ENCODE results near the gene CHMP1B. TPM values are rescaled to one million over a fixed set of nuclear protein-coding genes. Genes with fewer than 3 reads are reported as not detected.

Gene CHMP1B
- total and polyA plus RNA-seq, 2 donors (not counting 1 experiment from before 2014, with no cell fraction given) = 26.5 to 49.7 TPM

DNA sequence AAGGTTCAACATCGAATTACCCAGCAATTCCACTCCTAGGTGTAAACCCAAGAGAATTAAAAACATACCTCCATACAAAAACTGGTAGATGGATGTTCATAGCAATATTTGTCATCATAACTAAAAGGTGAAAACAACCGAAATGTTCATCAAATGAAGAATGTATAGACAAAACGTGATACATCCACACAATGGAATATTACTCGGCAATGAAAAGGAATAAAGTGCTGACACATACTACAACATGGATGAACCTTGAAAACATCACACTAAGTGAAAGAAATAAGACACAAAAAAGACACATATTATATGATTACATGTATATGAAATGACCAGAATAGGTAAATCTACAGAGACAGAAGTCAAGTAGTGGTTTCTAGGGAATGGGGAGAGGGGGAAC is 20.6 kb upstream of the CHMP1B start:
- H3K4me3 ChIP-seq (replicated peaks in 1 of 4; ENCODE audit: control extremely low read depth in 1 of 4, insufficient read depth in 1 of 4, low read depth in 3 of 4, low read length in 4 of 4) = no peak overlapping the region
- H3K27me3 ChIP-seq (ENCODE audit: control insufficient read depth, insufficient read depth, low read length) = no peaks in the 10 kb centered on the region
- H3K36me3 ChIP-seq (ENCODE audit: control insufficient read depth, insufficient read depth, low read length) = no peaks in the 10 kb centered on the region
- TF ChIP-seq, protein P1, sequence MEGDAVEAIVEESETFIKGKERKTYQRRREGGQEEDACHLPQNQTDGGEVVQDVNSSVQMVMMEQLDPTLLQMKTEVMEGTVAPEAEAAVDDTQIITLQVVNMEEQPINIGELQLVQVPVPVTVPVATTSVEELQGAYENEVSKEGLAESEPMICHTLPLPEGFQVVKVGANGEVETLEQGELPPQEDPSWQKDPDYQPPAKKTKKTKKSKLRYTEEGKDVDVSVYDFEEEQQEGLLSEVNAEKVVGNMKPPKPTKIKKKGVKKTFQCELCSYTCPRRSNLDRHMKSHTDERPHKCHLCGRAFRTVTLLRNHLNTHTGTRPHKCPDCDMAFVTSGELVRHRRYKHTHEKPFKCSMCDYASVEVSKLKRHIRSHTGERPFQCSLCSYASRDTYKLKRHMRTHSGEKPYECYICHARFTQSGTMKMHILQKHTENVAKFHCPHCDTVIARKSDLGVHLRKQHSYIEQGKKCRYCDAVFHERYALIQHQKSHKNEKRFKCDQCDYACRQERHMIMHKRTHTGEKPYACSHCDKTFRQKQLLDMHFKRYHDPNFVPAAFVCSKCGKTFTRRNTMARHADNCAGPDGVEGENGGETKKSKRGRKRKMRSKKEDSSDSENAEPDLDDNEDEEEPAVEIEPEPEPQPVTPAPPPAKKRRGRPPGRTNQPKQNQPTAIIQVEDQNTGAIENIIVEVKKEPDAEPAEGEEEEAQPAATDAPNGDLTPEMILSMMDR (conservative IDR thresholded peaks at IDR 0.05 in 1 of 2, IDR thresholded peaks at IDR 0.05 in 1 of 2; ENCODE audit: low read depth in 1 of 2, low read length in 2 of 2) = no peak
- no peak for TF ChIP-seq EZH2 (IDR thresholded peaks at IDR 0.05; ENCODE audit: low read length, missing control alignments)
- H3K4me2 ChIP-seq (ENCODE audit: extremely low read depth, insufficient read depth, low read length) = no peak overlapping the region
- no peaks in the 10 kb centered on the region for H3K9me3 ChIP-seq (ENCODE audit: control insufficient read depth, insufficient read depth, low read depth, low read length)
- no peak overlapping the region for H3K9ac ChIP-seq (ENCODE audit: insufficient read depth, low read length)
- H2AFZ ChIP-seq (ENCODE audit: low read length) = no peak overlapping the region
- no peak for DNase-seq (ENCODE audit: low read depth in 2 of 2)
- no peaks in the 10 kb centered on the region for H4K20me1 ChIP-seq (ENCODE audit: control insufficient read depth, extremely low read depth, insufficient read depth, low read length)
- H3K79me2 ChIP-seq (ENCODE audit: control insufficient read depth, insufficient read depth, low read length) = no peaks in the 10 kb centered on the region
- H3K4me1 ChIP-seq (ENCODE audit: control insufficient read depth, extremely low read depth, insufficient read depth, low read length) = no peaks in the 10 kb centered on the region
- H3K27ac ChIP-seq (ENCODE audit: insufficient read depth, low read length) = no peak overlapping the region

DNA sequence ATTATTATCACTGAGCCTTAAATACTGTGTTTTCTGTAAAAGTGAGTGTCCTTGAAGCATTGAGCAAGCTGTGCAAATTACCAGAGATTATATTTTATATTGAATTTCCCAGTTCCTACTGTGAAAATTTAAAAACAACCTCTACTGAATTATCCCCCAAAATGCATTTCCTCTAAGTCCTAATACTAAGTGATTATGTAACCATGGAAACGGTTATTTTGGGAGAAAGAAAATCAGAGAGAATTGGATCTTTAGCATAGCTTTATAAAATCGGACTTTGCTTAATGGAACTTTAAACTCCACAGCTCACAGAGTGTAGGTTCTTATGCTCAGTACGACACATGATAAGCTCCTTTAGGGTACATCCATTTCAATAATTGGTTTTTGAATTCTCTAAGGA is 19.3 kb upstream of the CHMP1B start:
- H3K4me2 ChIP-seq (ENCODE audit: extremely low read depth, insufficient read depth, low read length) = no peak overlapping the region
- H3K36me3 ChIP-seq (ENCODE audit: control insufficient read depth, insufficient read depth, low read length) = no peaks in the 10 kb centered on the region
- no peak for DNase-seq (ENCODE audit: low read depth in 2 of 2)
- no peaks in the 10 kb centered on the region for H3K9me3 ChIP-seq (ENCODE audit: control insufficient read depth, insufficient read depth, low read depth, low read length)
- no peak overlapping the region for H2AFZ ChIP-seq (ENCODE audit: low read length)
- H3K79me2 ChIP-seq (ENCODE audit: control insufficient read depth, insufficient read depth, low read length) = no peaks in the 10 kb centered on the region
- H3K27me3 ChIP-seq (ENCODE audit: control insufficient read depth, insufficient read depth, low read length) = no peaks in the 10 kb centered on the region
- no peaks in the 10 kb centered on the region for H3K4me1 ChIP-seq (ENCODE audit: control insufficient read depth, extremely low read depth, insufficient read depth, low read length)
- H3K27ac ChIP-seq (ENCODE audit: insufficient read depth, low read length) = no peak overlapping the region
- H3K9ac ChIP-seq (ENCODE audit: insufficient read depth, low read length) = no peak overlapping the region
- no peaks in the 10 kb centered on the region for H4K20me1 ChIP-seq (ENCODE audit: control insufficient read depth, extremely low read depth, insufficient read depth, low read length)
- TF ChIP-seq, protein P1 (conservative IDR thresholded peaks at IDR 0.05 in 1 of 2, IDR thresholded peaks at IDR 0.05 in 1 of 2; ENCODE audit: low read depth in 1 of 2, low read length in 2 of 2) = no peak
- TF ChIP-seq EZH2 (IDR thresholded peaks at IDR 0.05; ENCODE audit: low read length, missing control alignments) = no peak
- H3K4me3 ChIP-seq (replicated peaks in 1 of 4; ENCODE audit: control extremely low read depth in 1 of 4, insufficient read depth in 1 of 4, low read depth in 3 of 4, low read length in 4 of 4) = no peak overlapping the region

DNA sequence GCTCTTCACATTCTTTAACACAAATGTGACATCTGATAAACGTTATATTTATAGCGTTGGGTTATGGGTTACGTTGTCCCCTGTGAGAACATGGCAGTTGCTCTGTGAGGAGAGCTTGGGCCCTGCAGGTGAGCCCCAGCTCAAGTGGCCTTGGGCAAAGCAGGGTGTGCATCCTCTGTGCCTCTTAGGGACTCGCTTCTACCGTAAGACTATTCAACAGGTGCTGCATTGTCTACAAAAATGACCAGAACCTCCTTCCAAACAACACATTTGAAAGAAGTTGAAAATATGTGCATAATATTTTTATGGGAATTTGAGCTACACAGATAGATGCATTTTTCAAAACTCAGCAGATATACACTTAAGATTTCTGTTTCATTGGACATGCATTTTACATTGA is 16.4 kb upstream of the CHMP1B start:
- H3K4me2 ChIP-seq (ENCODE audit: extremely low read depth, insufficient read depth, low read length) = no peak overlapping the region
- no peak overlapping the region for H2AFZ ChIP-seq (ENCODE audit: low read length)
- TF ChIP-seq, protein P1 (conservative IDR thresholded peaks at IDR 0.05 in 1 of 2, IDR thresholded peaks at IDR 0.05 in 1 of 2; ENCODE audit: low read depth in 1 of 2, low read length in 2 of 2) = no peak
- no peak for TF ChIP-seq EZH2 (IDR thresholded peaks at IDR 0.05; ENCODE audit: low read length, missing control alignments)
- H3K9me3 ChIP-seq (ENCODE audit: control insufficient read depth, insufficient read depth, low read depth, low read length) = no peaks in the 10 kb centered on the region
- H3K27me3 ChIP-seq (ENCODE audit: control insufficient read depth, insufficient read depth, low read length) = no peaks in the 10 kb centered on the region
- no peaks in the 10 kb centered on the region for H3K36me3 ChIP-seq (ENCODE audit: control insufficient read depth, insufficient read depth, low read length)
- H3K4me1 ChIP-seq (ENCODE audit: control insufficient read depth, extremely low read depth, insufficient read depth, low read length) = no peaks in the 10 kb centered on the region
- no peak overlapping the region for H3K9ac ChIP-seq (ENCODE audit: insufficient read depth, low read length)
- no peak overlapping the region for H3K4me3 ChIP-seq (replicated peaks in 1 of 4; ENCODE audit: control extremely low read depth in 1 of 4, insufficient read depth in 1 of 4, low read depth in 3 of 4, low read length in 4 of 4)
- no peak overlapping the region for H3K27ac ChIP-seq (ENCODE audit: insufficient read depth, low read length)
- no peaks in the 10 kb centered on the region for H4K20me1 ChIP-seq (ENCODE audit: control insufficient read depth, extremely low read depth, insufficient read depth, low read length)
- DNase-seq (ENCODE audit: low read depth in 2 of 2) = no peak
- H3K79me2 ChIP-seq (ENCODE audit: control insufficient read depth, insufficient read depth, low read length) = no peaks in the 10 kb centered on the region
